ENCODE data around the gene PIK3R5. TPM values are rescaled to one million over a fixed set of nuclear protein-coding genes. Genes with fewer than 3 reads are reported as not detected.

Gene PIK3R5
- total RNA-seq, 1 experiment from 2014 or later, result 0.09 TPM

GRCh38 chr17:8851600-8851999, 113.9 kb downstream of the PIK3R5 start:
- TF ChIP-seq, protein P1, sequence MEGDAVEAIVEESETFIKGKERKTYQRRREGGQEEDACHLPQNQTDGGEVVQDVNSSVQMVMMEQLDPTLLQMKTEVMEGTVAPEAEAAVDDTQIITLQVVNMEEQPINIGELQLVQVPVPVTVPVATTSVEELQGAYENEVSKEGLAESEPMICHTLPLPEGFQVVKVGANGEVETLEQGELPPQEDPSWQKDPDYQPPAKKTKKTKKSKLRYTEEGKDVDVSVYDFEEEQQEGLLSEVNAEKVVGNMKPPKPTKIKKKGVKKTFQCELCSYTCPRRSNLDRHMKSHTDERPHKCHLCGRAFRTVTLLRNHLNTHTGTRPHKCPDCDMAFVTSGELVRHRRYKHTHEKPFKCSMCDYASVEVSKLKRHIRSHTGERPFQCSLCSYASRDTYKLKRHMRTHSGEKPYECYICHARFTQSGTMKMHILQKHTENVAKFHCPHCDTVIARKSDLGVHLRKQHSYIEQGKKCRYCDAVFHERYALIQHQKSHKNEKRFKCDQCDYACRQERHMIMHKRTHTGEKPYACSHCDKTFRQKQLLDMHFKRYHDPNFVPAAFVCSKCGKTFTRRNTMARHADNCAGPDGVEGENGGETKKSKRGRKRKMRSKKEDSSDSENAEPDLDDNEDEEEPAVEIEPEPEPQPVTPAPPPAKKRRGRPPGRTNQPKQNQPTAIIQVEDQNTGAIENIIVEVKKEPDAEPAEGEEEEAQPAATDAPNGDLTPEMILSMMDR (conservative IDR thresholded peaks at IDR 0.05; ENCODE audit: low read depth, low read length), result no peak
- no peak for TF ChIP-seq EZH2 (IDR thresholded peaks at IDR 0.05; ENCODE audit: borderline replicate concordance, low read depth, low read length, poor library complexity, severe bottlenecking)
- BruUV-seq (replicated peaks), result no TSS peak

GRCh38 chr17:8849311-8850041, 116.0 kb downstream of the PIK3R5 start:
- BruUV-seq (replicated peaks), result no TSS peak
- H3K9me3 ChIP-seq (ENCODE audit: low read depth, low read length, poor library complexity, severe bottlenecking), result no peaks in the 10 kb centered on the region
- no peaks in the 10 kb centered on the region for H3K4me1 ChIP-seq (ENCODE audit: insufficient read depth, low read length, poor library complexity, severe bottlenecking)
- H3K27me3 ChIP-seq (replicated peaks; ENCODE audit: insufficient read depth, low read depth, low read length, poor library complexity), result no peaks in the 10 kb centered on the region
- no peak for DNase-seq (ENCODE audit: low spot score)
- POLR2A ChIA-PET (ENCODE audit: low non-redundant PET), result no interaction called here
- CTCF ChIA-PET, result no interaction called here
- TF ChIP-seq, protein P1 (conservative IDR thresholded peaks at IDR 0.05; ENCODE audit: low read depth, low read length), result no peak
- TF ChIP-seq EZH2 (IDR thresholded peaks at IDR 0.05; ENCODE audit: borderline replicate concordance, low read depth, low read length, poor library complexity, severe bottlenecking), result no peak
- no peak overlapping the region for H3K4me3 ChIP-seq (ENCODE audit: low read depth, low read length, poor library complexity, severe bottlenecking)
- no peaks in the 10 kb centered on the region for H3K36me3 ChIP-seq (ENCODE audit: insufficient read depth, low read length, poor library complexity, severe bottlenecking)
- intact Hi-C loops (cut with micrococcal nuclease; ENCODE audit: unreplicated experiment), result no loop called here
- no peak overlapping the region for H3K27ac ChIP-seq (ENCODE audit: low read depth, low read length, poor library complexity, severe bottlenecking)

More at GRCh38 chr17:8851600-8851999, 113.9 kb downstream of the PIK3R5 start:
- ChIA-PET POLR2A (ENCODE audit: low non-redundant PET) (no interaction called here), CTCF (no interaction called here)
- H3K4me3 ChIP-seq (ENCODE audit: low read depth, low read length, poor library complexity, severe bottlenecking), result no peak overlapping the region
- no peak overlapping the region for H3K27ac ChIP-seq (ENCODE audit: low read depth, low read length, poor library complexity, severe bottlenecking)
- no peaks in the 10 kb centered on the region for H3K27me3 ChIP-seq (replicated peaks; ENCODE audit: insufficient read depth, low read depth, low read length, poor library complexity)
- H3K9me3 ChIP-seq (ENCODE audit: low read depth, low read length, poor library complexity, severe bottlenecking), result no peaks in the 10 kb centered on the region
- H3K4me1 ChIP-seq (ENCODE audit: insufficient read depth, low read length, poor library complexity, severe bottlenecking), result no peaks in the 10 kb centered on the region
- intact Hi-C loops (cut with micrococcal nuclease; ENCODE audit: unreplicated experiment), result no loop called here
- no peaks in the 10 kb centered on the region for H3K36me3 ChIP-seq (ENCODE audit: insufficient read depth, low read length, poor library complexity, severe bottlenecking)
- no peak for DNase-seq (ENCODE audit: low spot score)

GRCh38 chr17:8847891-8848290, 117.6 kb downstream of the PIK3R5 start:
- Histone ChIP-seq H3K4me3 (ENCODE audit: low read depth, low read length, poor library complexity, severe bottlenecking) (no peak overlapping the region), H3K27me3 (replicated peaks; ENCODE audit: insufficient read depth, low read depth, low read length, poor library complexity) (no peaks in the 10 kb centered on the region), H3K9me3 (ENCODE audit: low read depth, low read length, poor library complexity, severe bottlenecking) (no peaks in the 10 kb centered on the region), H3K36me3 (ENCODE audit: insufficient read depth, low read length, poor library complexity, severe bottlenecking) (no peaks in the 10 kb centered on the region), H3K27ac (ENCODE audit: low read depth, low read length, poor library complexity, severe bottlenecking) (no peak overlapping the region), H3K4me1 (ENCODE audit: insufficient read depth, low read length, poor library complexity, severe bottlenecking) (no peaks in the 10 kb centered on the region)
- DNase-seq (ENCODE audit: low spot score), result no peak
- TF ChIP-seq, protein P1 (conservative IDR thresholded peaks at IDR 0.05; ENCODE audit: low read depth, low read length), result no peak
- no peak for TF ChIP-seq EZH2 (IDR thresholded peaks at IDR 0.05; ENCODE audit: borderline replicate concordance, low read depth, low read length, poor library complexity, severe bottlenecking)
- no TSS peak for BruUV-seq (replicated peaks)
- intact Hi-C loops (cut with micrococcal nuclease; ENCODE audit: unreplicated experiment), result no loop called here
- POLR2A ChIA-PET (ENCODE audit: low non-redundant PET), result no interaction called here
- CTCF ChIA-PET, result interaction anchor here (0.5 kb wide), 1 partner anchor 10 kb away, joined by 6 read pairs; no protein-coding TSS in a partner anchor

Data from A673 (cell line).